HG02852 (cell line): ENCODE data around the gene PDE1C.
"Not testable (repeated sequence)": the region's sequence is repeated elsewhere in the genome, so short reads cannot be mapped to it uniquely, and the experiment has no call there.

Source experiments
- ATAC-seq: cut with Tn5 transposase; IDR thresholded peaks from one replicate; pipeline ENCODE4 v1.9.1; 2021; ENCODE audit warnings: mild to moderate bottlenecking, moderate library complexity; ENCODE audit not compliant: unreplicated experiment

Gene PDE1C

GRCh38 chr7:32045228-32045627, 25.0 kb downstream of the PDE1C start:
- ATAC-seq, result no peak

- ATAC-seq, result no peak
Measured at GRCh38 chr7:32044739-32045138, 25.5 kb downstream of the PDE1C start.

- peak; percentile 59 for ATAC-seq
Measured at GRCh38 chr7:32043688-32044087, 26.5 kb downstream of the PDE1C start.

- no peak for ATAC-seq
Measured at GRCh38 chr7:32042900-32043299, 27.3 kb downstream of the PDE1C start.

GRCh38 chr7:32039000-32039756, 31.0 kb downstream of the PDE1C start:
- no peak for ATAC-seq

GRCh38 chr7:32037650-32038198, 32.5 kb downstream of the PDE1C start:
- ATAC-seq, result peak; percentile 87

GRCh38 chr7:32036557-32036956, 33.6 kb downstream of the PDE1C start:
- no peak for ATAC-seq

GRCh38 chr7:32034052-32034451, 36.2 kb downstream of the PDE1C start:
- no peak for ATAC-seq

GRCh38 chr7:32033006-32033405, 37.2 kb downstream of the PDE1C start:
- no peak for ATAC-seq

GRCh38 chr7:32032211-32032610, 38.0 kb downstream of the PDE1C start:
- ATAC-seq, result no peak

GRCh38 chr7:32030904-32031692, 39.1 kb downstream of the PDE1C start:
- ATAC-seq, result no peak

GRCh38 chr7:32026083-32026425, 44.2 kb downstream of the PDE1C start:
- no peak for ATAC-seq

GRCh38 chr7:32025381-32026082, 44.7 kb downstream of the PDE1C start:
- ATAC-seq, result no peak

GRCh38 chr7:32023376-32023775, 46.8 kb downstream of the PDE1C start:
- ATAC-seq, result no peak

GRCh38 chr7:32022966-32023365, 47.2 kb downstream of the PDE1C start:
- no peak for ATAC-seq

- ATAC-seq, result no peak
Measured at GRCh38 chr7:32020551-32021159, 49.6 kb downstream of the PDE1C start.

- no peak for ATAC-seq
Measured at GRCh38 chr7:32018845-32019578, 51.2 kb downstream of the PDE1C start.

- ATAC-seq, result no peak
Measured at GRCh38 chr7:32015133-32015532, 55.1 kb downstream of the PDE1C start.

GRCh38 chr7:32013471-32013870, 56.7 kb downstream of the PDE1C start:
- not testable (repeated sequence) for ATAC-seq

GRCh38 chr7:32005577-32005976, 64.6 kb downstream of the PDE1C start:
- ATAC-seq, result no peak
